ENCODE measurements around the gene CLEC16A.

CLEC16A gene

GRCh38 chr16:10976634-10977033, 32.3 kb downstream of the CLEC16A start:
- TF ChIP-seq REST (IDR thresholded peaks at IDR 0.05; ENCODE audit: insufficient replicate concordance, low read depth) (no peak), SPI1 (IDR thresholded peaks at IDR 0.05; ENCODE audit: borderline replicate concordance, low read depth) (no peak), GABPA (IDR thresholded peaks at IDR 0.05; ENCODE audit: low read depth) (no peak), POLR2AphosphoS5 (IDR thresholded peaks at IDR 0.05; ENCODE audit: low read depth) (no peak)
- TF ChIP-seq, protein P1, sequence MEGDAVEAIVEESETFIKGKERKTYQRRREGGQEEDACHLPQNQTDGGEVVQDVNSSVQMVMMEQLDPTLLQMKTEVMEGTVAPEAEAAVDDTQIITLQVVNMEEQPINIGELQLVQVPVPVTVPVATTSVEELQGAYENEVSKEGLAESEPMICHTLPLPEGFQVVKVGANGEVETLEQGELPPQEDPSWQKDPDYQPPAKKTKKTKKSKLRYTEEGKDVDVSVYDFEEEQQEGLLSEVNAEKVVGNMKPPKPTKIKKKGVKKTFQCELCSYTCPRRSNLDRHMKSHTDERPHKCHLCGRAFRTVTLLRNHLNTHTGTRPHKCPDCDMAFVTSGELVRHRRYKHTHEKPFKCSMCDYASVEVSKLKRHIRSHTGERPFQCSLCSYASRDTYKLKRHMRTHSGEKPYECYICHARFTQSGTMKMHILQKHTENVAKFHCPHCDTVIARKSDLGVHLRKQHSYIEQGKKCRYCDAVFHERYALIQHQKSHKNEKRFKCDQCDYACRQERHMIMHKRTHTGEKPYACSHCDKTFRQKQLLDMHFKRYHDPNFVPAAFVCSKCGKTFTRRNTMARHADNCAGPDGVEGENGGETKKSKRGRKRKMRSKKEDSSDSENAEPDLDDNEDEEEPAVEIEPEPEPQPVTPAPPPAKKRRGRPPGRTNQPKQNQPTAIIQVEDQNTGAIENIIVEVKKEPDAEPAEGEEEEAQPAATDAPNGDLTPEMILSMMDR (IDR thresholded peaks at IDR 0.05; ENCODE audit: insufficient read depth, low read length): no peak
- no peak overlapping the region for H3K27ac ChIP-seq (replicated peaks)
- H3K4me3 ChIP-seq (replicated peaks; ENCODE audit: insufficient read depth, low read length): no peak overlapping the region
- DNase-seq (ENCODE audit: low read depth in 1 of 2, low spot score in 1 of 2): no peak
- H3K27me3 ChIP-seq (ENCODE audit: insufficient read depth, poor library complexity, severe bottlenecking): no peaks in the 10 kb centered on the region

- TF ChIP-seq, protein P1 (IDR thresholded peaks at IDR 0.05; ENCODE audit: insufficient read depth, low read length): no peak
- no peak for TF ChIP-seq POLR2AphosphoS5 (IDR thresholded peaks at IDR 0.05; ENCODE audit: low read depth)
- no peak for TF ChIP-seq REST (IDR thresholded peaks at IDR 0.05; ENCODE audit: insufficient replicate concordance, low read depth)
- TF ChIP-seq SPI1 (IDR thresholded peaks at IDR 0.05; ENCODE audit: borderline replicate concordance, low read depth): no peak
- no peak for TF ChIP-seq GABPA (IDR thresholded peaks at IDR 0.05; ENCODE audit: low read depth)
- H3K27me3 ChIP-seq (ENCODE audit: insufficient read depth, poor library complexity, severe bottlenecking): no peaks in the 10 kb centered on the region
- no peak overlapping the region for H3K4me3 ChIP-seq (replicated peaks; ENCODE audit: insufficient read depth, low read length)
- DNase-seq (ENCODE audit: low read depth in 1 of 2, low spot score in 1 of 2): no peak
- H3K27ac ChIP-seq (replicated peaks): no peak overlapping the region
Observed at GRCh38 chr16:10978124-10978523, 33.8 kb downstream of the CLEC16A start.

GRCh38 chr16:10978871-10979446, 34.6 kb downstream of the CLEC16A start:
- no peak overlapping the region for H3K27ac ChIP-seq (replicated peaks)
- H3K27me3 ChIP-seq (ENCODE audit: insufficient read depth, poor library complexity, severe bottlenecking): no peaks in the 10 kb centered on the region
- no peak for DNase-seq (ENCODE audit: low read depth in 1 of 2, low spot score in 1 of 2)
- no peak for TF ChIP-seq SPI1 (IDR thresholded peaks at IDR 0.05; ENCODE audit: borderline replicate concordance, low read depth)
- no peak overlapping the region for H3K4me3 ChIP-seq (replicated peaks; ENCODE audit: insufficient read depth, low read length)

- Histone ChIP-seq H3K4me3 (replicated peaks; ENCODE audit: insufficient read depth, low read length) (no peak overlapping the region), H3K27me3 (ENCODE audit: insufficient read depth, poor library complexity, severe bottlenecking) (no peaks in the 10 kb centered on the region), H3K27ac (replicated peaks) (no peak overlapping the region)
- no peak for DNase-seq (ENCODE audit: low read depth in 1 of 2, low spot score in 1 of 2)
- TF ChIP-seq, protein P1 (IDR thresholded peaks at IDR 0.05; ENCODE audit: insufficient read depth, low read length): no peak
- TF ChIP-seq SPI1 (IDR thresholded peaks at IDR 0.05; ENCODE audit: borderline replicate concordance, low read depth): no peak
Observed at GRCh38 chr16:10979717-10980601, 35.6 kb downstream of the CLEC16A start.

Data from HL-60 (cell line).